Activated CD8-positive, alpha-beta memory T cell treated with anti-CD3 and anti-CD28 coated beads for 1 hour (primary cell): ENCODE results near the gene TP53I13.

Experiments used
- DNase-seq, 2 donors: peaks; one replicate each; pipeline ENCODE4 v3.0.0-alpha.2; 2020; ENCODE audit warnings: low read depth in 1 of 2; ENCODE audit errors: extremely low read depth in 1 of 2

TP53I13 gene

GRCh38 chr17:29578626-29579485, 10.4 kb downstream of the TP53I13 start:
- no peak for DNase-seq

- peak; percentile 76 to 82 for DNase-seq
Measured at GRCh38 chr17:29579866-29580771, 11.6 kb downstream of the TP53I13 start.

- no peak for DNase-seq
Measured at GRCh38 chr17:29581583-29582253, 13.2 kb downstream of the TP53I13 start.

- DNase-seq, result no peak
Measured at GRCh38 chr17:29582254-29582765, 13.8 kb downstream of the TP53I13 start.

- no peak for DNase-seq
Measured at GRCh38 chr17:29582772-29583171, 14.3 kb downstream of the TP53I13 start.

GRCh38 chr17:29583324-29584248, 15.1 kb downstream of the TP53I13 start:
- DNase-seq, result no peak

- DNase-seq, result no peak
Measured at GRCh38 chr17:29584452-29585079, 16.1 kb downstream of the TP53I13 start.

- no peak for DNase-seq
Measured at GRCh38 chr17:29585080-29585751, 16.7 kb downstream of the TP53I13 start.

GRCh38 chr17:29586676-29587469, 18.4 kb downstream of the TP53I13 start:
- DNase-seq, result no peak

- no peak for DNase-seq
Measured at GRCh38 chr17:29587591-29587990, 19.1 kb downstream of the TP53I13 start.

- DNase-seq, result no peak
Measured at GRCh38 chr17:29588017-29588561, 19.6 kb downstream of the TP53I13 start.

GRCh38 chr17:29588562-29589411, 20.3 kb downstream of the TP53I13 start:
- no peak for DNase-seq

- peak in 1 of 2 donors; percentile 77 for DNase-seq
Measured at GRCh38 chr17:29589524-29590410, 21.3 kb downstream of the TP53I13 start, which contains the start of gene GIT1. Gene GIT1, minus strand, starts transcription at chr17:29589648. Its CDS starts 270 bp downstream, at chr17:29589378.

- DNase-seq, result no peak
Measured at GRCh38 chr17:29590411-29591145, 22.1 kb downstream of the TP53I13 start.

- no peak for DNase-seq
Measured at GRCh38 chr17:29591146-29591736, 22.7 kb downstream of the TP53I13 start.
